HG02981 (cell line): Measurements from ENCODE around the gene TMA7.

Source experiments
- ATAC-seq: cut with Tn5 transposase; IDR thresholded peaks from one replicate; pipeline ENCODE4 v1.9.1; 2021; ENCODE audit warnings: mild to moderate bottlenecking, moderate library complexity; ENCODE audit not compliant: unreplicated experiment

The TMA7 gene

DNA sequence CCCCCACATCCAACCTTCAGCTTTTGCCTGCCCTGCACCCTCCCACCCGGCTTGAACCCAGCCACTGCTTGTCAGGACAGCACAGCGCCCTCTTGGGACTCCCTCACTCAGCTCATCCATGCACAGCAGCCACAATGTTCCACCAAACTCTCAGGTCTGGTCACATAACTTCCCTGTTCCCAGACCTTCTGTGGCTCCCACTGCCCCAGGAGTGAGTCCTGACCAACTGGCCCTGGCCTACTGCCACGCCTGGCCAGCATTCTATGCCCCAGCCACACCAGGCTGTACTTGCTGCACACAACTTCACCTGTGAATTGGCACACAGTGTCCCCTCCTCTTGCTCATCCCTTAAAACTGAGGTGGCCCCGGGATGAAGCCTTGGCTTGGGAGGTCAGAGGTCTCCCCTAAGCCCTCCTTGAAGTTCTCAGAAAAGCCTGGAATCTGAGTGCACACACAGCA is 31.2 kb upstream of the TMA7 start:
- ATAC-seq: no peak

DNA sequence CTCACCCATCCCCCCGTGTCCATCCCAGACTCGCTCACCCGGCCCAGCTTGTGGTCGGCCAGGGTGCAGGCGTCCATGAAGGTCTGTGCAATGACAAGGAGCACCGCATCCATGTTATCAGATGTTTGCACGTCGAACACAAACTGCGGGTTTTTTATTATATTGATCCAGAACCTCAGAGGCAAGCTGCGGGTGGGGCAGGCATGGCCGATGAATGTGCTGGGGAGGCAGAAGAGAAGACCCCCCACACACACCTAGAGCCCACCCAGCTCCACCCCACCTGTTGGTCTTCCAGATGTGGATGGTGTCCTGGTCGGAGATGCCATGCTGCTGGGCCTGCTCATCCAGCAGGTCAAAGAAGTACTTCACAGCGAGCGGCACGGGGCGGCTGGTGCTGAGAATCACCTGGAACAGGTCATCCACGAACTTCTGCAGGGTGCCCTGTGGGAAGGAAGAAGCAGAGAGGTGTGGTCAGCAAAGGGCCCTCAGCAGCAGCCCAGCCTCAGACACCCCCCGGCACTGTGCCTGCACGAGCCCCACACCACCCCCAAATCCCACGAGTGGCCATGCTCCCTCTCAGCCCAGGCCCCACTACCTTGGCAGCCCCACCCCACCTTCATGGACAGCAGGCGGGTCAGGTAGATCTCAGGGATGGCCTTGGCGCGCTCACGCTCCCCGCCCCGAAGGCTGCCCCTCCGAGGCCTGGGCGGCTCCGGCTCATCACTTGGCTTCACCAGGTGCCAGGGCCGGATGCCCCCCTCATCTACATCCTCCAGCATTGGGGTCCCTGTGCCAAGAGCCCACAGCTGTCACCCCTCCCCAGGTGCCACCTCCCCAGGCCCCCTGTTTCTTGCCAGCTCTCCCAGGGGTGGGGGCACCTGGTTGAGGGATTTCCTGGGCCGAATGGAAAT is 30.5 kb upstream of the TMA7 start:
- ATAC-seq: no peak

DNA sequence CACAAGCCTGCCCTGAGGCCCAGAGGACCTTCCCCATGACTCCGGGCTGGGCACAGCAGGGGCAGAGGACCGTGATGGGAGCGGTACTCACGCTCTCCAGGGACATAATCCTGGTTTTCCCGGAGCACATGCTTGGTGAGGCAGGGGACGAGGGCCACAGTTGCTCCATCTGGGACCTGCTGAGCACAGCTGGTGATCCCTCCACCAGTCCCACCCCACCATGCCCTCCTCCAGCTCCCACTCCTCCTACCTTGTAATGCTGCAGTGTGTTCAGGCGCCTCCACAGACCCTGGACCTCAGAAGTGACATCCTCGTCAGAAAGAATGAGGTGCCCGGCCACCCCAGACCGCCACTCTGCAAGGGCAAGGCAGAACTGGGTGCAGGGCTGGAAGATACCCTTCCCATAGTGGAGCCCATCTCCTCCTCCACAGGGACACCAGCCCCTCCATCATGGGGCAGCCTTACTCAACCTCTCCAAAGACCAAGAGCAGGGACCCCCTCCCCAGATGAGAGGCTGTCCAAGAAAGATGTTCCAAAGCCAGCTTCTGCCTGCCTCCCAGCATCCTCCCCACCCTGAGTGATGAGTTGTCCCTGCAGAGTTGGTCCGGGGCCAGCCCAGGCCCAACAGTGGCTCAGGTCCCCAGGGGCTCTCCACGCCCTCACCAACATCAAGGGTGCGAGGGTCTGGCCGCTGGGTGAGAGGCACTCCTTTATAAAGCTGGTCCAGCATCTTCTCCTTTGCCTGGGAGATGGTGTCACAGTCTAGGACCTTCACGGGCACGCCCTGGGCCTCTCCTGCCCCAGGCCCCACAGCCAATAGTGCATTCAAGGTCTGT is 29.6 kb upstream of the TMA7 start:
- no peak for ATAC-seq

DNA sequence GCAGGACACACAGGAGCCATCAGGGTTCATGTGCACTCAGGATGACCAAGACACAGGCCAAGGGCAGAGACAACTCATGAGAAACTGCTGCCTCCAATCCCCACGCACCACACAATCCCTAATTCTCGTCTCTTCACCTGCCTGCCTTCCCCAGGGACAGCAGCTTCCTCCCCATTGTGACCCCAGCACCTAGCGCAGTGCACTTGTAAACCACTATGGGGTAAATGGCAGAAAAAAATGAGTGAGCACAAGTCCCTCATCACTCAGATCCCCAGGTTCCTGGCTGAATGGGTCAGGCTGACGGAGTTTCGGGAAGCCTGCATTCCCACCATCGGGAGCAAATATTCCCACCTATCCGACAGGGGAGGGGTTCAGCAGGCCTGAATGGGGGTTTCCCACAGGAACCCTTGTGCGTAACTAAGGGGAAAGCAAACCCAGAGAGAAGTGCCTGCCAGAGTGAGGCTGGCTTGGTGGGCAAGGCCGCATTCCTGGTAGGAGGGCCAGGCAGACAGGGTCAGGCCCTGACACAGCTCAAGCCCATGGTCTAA is 28.9 kb upstream of the TMA7 start:
- ATAC-seq: no peak

DNA sequence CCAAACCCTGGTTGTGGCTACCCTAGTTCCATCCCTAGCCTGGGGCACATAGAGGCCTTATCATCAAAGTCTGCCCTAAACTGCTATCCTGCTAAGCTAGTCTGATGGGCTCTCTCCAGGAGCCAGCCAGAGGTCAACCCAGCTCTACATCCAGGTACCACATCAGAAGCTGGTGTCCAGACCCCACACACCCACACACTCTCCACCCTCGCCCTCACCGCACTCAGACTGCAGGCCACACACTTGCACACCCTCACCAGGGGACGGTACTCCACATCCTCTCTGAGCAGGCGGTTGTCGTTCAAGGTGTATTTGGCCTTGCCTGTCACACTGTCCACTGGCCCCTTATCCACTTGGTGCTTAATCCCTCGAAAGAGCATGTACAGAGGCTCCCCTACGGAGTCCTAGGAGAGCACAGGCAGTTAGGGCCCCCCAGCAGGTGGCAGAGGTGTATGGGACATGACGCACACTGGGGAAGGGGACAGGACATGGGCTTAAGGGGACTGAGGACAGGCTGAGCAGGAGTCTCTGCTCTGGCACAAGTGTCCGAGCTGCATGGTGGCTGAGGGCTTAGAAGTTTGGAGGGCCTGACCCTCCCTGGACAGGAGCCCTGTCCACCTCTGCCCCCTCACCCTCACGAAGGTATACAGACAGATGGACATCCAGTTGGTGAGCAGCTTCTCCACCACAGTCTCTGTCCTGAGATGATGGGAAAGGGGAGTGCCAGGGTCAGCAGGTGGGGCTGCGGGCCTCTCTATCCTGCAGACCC is 28.3 kb upstream of the TMA7 start:
- ATAC-seq: no peak

DNA sequence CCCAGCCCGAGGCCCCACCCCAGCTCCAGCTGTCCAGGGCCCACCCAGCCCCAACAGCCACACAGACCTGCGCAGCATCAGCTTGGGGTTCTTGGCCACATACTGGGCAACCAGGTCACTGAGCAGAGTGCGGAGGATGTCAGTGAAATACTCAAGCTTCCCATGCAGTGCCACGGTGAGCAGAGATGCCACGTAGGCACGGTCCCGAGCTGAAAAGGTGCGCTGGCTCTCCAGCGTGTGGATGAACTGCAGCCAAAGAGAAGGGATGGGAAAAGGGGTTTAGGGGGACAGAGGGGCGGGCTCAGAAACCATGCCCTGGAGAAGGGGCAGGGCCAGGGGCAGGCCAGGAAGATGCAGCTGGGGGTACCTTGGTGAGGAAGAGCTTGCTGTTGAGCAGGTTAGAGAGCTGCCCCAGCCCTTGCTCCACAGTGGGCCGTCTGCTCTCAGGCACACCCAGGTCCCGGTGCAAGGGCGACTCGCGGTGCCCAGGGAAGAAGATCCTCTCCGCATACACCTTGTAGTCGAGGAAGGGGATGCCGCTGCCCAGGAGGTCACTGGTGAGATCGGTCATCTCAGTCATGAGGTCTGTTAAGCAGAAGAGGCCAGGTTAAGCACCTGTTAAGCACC is 27.6 kb upstream of the TMA7 start:
- ATAC-seq: no peak

DNA sequence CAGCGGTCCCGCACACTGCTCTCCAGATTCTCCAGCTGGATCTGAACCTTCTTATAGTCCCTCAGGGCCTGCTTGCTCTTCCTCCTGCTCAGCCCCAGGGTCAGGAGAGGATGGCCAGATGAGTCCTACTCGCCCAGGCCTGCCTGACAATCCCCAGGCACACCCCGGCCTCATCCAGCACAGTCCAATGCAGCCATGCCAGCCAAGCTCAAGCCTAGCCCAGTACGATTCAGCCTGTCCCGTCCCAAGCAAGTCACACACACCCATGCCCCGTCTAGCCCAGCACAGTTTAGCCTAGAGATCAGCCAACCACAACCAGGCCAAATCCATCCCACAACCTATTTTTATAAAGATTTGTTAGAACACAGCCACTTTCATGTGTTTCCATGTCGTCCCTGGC is 27.0 kb upstream of the TMA7 start:
- no peak for ATAC-seq

DNA sequence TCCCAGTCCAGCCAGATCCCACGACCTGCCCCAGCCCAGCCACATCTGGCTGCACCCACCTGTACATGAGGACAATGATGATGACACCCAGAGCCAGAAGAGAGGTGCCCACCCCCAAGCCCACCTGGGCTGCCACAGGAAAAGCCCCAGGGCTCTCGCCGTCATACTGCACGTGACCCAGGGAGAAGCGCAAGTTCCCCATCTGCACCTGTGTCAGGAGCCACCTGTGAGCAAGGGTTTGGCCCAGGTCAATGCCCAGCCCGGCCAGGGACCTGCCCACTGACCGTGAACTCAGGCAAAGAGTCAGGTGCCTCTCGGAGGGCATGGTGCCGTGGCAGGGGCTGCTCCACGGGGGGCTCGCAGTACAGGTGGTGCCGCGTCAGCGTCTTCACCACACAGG is 26.4 kb upstream of the TMA7 start:
- no peak for ATAC-seq

DNA sequence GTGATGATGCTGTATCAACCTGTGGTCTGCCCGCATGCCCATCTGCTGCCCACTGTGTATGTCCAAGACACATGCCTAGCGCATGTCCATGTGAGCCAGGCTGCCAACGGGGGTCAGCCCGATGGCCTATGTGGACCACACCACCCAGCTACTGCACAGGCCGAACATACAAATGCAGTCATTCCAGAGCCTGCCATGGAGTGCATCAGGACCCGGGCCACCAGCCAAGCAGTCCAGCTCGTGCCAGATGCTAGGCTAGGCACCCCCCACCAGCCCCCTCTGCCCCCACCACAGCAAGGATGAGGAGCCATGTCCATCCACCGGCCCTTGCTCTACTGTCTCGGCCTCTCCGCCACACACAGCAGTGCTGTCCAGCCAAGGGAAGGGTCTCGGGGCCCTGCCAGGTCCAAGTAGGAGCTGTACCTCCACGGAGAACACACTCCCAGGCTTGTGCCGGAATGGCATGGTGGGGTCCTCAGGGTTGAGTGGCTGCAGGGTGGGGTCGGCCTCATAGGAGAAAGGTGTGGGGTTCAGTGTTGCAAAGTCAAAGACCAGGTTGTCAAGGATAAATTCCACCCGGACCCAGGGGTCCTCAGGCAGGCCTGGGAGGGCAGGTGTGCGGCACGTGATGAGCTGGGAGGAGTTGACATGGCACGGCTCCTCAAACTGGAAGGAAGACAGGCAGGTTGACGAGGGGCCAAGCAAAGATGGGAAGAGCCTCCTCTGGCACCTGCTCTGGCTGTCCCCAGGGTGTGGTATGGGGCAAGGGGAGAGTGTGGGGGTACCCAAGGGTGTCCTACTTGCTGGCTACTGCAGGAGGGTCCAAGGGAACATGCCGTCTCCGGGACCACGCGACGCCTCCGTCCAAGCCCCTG is 25.4 kb upstream of the TMA7 start:
- no peak for ATAC-seq

DNA sequence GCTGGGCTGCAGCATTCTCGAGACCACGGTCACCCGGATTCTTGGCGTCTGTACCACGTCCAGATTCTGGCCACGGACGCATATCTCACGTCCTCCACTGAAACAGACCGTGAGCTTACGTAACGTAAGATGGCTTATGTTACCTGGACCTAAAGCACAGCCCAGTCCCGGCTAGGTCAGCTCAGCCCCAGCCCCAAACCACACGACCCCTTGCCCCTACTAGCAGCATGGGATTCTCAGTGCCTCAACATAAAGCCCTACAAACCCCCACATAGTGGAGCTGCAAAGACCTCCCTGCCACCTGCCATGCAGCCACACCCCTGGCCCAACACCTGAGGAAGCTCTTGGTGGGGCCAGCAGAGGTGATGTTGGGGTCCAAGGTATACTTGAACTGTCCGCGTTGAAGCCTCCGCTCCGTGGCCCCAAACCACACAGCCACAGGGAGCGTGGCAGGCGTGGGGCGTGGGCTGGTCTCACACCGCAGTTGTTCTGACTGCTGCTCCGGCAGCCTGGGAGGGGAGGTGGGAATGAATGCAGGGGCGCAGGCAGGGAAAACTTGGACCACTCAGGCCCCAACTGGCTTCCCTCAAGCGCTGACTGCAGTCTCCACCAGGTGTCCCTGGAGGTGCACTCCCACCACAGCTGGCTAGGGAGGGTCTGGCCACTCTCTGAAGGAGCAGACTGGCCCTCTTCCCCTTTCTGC is 24.7 kb upstream of the TMA7 start:
- no peak for ATAC-seq

DNA sequence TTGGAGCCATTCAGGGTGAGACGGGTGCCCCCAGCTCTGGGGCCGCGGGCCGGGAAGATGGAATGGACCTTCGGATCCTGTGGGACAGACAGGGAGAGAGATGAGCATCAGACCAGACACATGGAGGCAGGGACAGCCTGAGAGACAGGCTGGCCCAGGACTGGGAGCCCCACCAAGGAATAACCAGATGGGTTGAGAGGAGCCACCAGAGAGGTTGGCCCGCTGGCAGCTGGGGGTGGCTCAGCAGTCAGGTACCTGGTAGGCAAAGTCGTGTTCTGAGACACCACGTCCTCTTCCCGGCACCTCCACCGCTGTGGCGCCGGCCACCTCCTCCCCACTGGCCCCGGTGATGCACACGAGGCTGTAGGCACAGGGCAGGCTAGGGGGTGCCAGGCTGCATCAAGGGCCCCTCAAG is 24.0 kb upstream of the TMA7 start:
- no peak for ATAC-seq

DNA sequence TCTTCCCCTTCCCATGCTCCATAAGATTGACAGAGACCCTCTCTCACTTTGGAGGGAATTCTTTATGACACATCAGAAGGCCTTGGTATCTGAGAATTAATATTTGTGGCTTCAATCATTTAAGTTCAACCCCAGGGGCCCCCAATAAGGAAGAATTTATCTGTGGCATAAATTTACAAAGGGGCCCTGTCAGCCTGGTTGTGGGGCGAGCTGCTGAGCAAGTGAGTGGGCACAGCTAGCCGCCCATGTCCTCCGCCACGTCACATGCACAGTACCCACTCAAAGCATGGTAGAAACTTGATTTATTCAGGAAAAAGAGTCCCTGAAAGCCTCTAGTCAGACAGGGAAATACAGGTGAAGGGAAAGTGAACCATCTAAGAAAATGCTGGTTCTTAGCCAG is 23.5 kb upstream of the TMA7 start:
- ATAC-seq: no peak

DNA sequence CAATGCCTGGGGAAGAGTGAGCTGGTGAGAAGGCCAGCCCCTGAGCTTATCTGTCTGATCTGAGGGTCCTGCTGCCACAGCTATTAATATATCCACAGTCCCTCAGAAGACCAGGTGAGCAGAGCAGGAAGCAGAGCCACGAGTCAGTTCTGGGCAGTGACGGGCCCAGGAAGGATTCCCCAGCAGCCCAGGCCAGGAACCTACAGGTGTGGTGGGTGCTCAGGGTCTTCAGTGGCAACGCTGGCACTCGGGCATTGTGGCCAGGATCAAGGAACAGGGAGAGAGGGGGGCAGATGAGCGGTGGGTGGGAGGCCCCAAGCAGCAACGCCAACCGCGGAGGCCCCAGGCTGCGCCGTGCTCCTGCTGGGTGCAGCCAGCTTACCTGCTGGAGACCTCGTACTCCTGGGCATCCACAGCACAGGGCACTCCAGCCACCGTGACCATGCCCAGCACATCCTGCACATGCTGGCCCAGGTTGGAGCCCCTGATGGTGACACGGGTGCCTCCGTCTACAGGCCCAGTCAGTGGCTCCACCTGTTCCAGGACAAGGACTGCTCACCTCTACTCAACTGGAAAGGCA is 22.4 kb upstream of the TMA7 start:
- no peak for ATAC-seq

DNA sequence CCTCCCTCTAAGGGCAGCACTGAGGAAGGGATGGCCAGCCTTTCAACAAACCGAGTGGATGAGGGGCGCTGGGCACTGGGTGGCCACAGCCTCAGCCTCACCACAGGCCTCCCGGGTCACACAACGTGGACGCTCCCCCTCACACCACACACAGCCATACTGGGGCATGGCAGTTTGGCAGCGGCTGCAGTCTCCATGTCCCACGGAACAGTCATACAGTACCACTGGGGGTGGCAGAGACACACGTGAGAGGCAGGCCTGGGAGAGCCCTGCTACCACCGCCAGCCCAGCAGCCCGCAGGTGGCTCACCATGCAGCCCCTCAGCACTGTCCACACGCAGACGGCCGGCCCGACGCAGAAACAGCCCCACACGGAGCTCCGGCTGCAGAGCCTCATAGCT is 21.9 kb upstream of the TMA7 start:
- no peak for ATAC-seq

DNA sequence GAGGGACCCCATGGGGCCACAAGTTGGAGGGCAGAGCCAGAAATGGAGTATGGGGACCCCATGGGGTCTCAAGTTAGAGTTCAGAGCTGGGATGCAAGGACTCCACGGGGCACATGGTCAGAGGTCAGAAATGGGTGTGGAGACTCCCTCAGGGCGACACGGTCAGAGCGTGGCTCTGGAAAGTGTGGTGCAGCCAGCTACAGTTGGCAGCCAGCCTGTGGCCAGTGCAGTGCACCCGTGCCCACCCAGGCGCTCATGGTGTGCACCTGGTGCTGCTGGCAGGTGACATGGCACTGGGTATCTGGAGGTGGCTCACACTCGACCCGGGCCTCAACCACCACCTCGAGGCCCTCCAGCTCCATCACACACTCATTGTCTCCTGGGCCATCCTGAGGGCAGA is 21.4 kb upstream of the TMA7 start:
- ATAC-seq: no peak

DNA sequence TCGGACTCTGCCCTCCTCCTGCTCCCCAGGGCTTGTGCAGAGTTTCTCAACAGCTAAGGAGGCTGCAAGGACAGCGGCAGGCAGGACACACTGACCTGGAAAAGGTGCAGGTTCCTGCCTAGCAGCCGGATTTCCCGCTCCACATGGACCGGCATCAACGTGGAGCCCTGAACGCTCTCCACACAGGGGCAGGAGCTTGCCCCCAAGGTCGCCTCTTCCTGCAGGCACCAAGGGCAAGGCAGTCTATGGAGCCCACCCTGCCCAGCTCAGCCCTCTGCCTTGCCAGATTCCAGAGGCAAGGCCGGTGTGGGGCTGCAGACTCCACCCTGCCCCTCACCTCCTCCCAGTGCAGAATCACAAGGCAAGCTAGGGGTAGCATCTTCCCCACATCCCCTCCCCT is 20.9 kb upstream of the TMA7 start:
- ATAC-seq: no peak

DNA sequence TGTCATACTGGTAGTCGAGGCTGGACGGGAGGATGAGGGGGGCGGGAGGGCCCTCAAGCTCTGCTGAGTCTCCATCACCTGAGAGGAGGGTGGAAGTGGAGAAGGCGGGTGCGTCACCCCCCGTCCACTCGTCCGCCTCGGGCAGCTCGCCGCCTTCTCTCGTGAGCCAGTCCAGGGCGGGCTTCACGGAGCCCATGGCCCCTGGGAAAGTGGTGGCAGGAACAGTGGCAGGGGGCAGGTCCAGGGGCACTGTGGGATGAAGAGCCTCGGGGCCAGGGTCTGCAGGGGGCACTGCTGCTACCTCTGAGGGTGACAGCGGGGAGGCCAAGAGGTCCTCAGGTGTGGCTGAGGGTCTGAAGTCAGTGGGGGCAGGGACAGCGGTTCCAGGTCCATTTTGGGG is 20.5 kb upstream of the TMA7 start:
- no peak for ATAC-seq

DNA sequence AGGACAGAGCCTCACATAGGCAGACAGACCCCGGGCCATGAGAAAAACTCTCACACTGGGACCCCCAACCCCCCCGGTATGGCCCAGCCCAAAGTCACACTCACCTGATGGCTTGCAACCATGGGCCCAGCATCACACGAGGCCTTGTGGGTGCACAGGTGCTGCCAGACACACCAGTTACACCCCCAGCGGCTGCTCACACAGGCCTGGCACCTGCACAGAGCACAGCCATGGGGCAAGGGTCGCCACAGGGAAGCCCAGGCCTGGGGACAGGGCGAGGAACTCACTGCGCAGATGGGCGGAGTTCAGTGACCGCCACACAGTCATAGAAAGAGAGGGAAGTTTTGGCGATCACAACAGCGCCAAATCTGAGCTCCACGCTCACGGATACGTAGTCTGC is 19.5 kb upstream of the TMA7 start:
- no peak for ATAC-seq

DNA sequence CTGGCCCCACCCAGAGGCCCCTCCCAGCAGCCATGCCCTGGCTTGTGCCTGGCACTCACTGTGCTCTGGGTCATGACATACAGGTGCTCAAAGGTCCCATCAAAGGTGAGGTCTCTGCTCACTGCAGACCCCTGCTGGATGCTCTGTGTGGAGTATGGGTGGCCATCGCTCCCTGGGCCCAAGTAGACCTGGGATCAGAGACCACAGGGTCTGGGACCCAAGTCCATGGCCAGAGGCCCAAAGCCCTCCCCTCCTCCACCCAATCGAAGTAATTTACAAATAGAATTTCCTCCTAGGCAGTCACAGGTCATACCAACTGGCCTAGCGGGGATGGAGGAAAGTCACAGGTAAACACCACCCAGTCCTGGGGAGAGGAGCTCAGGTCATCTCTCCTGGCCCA is 17.8 kb upstream of the TMA7 start:
- ATAC-seq: no peak
